Esophagus squamous epithelium (tissue), 5 donors: ENCODE data around the gene SATB2. TPM values are rescaled to one million over a fixed set of nuclear protein-coding genes. Genes with fewer than 3 reads are reported as not detected.

Source experiments
- DNase-seq: peaks from one replicate; lab custom pipeline; 2025; lab: John Stamatoyannopoulos, UW
- H3K27ac ChIP-seq, 4 donors: fragments of 200-600 bp; sonication (generic); one replicate each; pipeline ENCODE4 v1.5.1; 2016 to 2019; ENCODE audit warnings: mild to moderate bottlenecking in 1 of 4
- H3K27me3 ChIP-seq, 4 donors: fragments of 200-600 bp; sonication (generic); 1 replicate in 3 of 4; 2 replicates in 1 of 4; pipeline versions ENCODE4 v1.5.1 to v1.6.0; 2017 to 2021; ENCODE audit warnings: antibody characterized with exemption in 1 of 4
- H3K36me3 ChIP-seq, 3 donors: fragments of 200-600 bp; sonication (generic); one replicate each; pipeline ENCODE4 v1.5.1; 2016 to 2019
- H3K4me1 ChIP-seq, 3 donors: fragments of 200-600 bp; sonication (generic); one replicate each; pipeline ENCODE4 v1.5.1; 2017 to 2019
- H3K4me3 ChIP-seq, 4 donors: fragments of 200-600 bp; sonication (generic); 1 replicate in 3 of 4; 2 replicates in 1 of 4; pipeline ENCODE4 v1.5.1; 2016 to 2019; ENCODE audit warnings: mild to moderate bottlenecking in 2 of 4, moderate library complexity in 1 of 4
- H3K9me3 ChIP-seq, 3 donors: fragments of 200-600 bp; sonication (generic); one replicate each; pipeline ENCODE4 v1.5.1; 2016 to 2019
- POLR2A ChIP-seq, 4 donors: fragments of 450-650 bp; IDR thresholded peaks; one replicate each; pipeline ENCODE4 v1.6.1; 2017; ENCODE audit warnings: antibody characterized with exemption in 4 of 4, mild to moderate bottlenecking in 4 of 4, moderate library complexity in 3 of 4
- WGBS, 2 donors: methylation state at CpG; one replicate each; pipeline ENCODE4 v1.1.5; 2018; 5-methylcytosine and 5-hydroxymethylcytosine counted together
- intact Hi-C: fragments of 100-400 bp; cut with DNase I; formaldehyde crosslinking; loops from one replicate; pipeline ENCODE4 v1.15.0; 2022
- total RNA-seq, 4 donors: library from RNA; depleted of rRNA; stranded (reverse); fragments of >200 nt; gene quantifications; one replicate each; pipeline ENCODE4 v1.1.0, GENCODE V29; 2016
- TF ChIP-seq, protein P1 (sequence below), 6 experiments: fragments of 450-650 bp in 4 of 6; fragments of 200-600 bp in 2 of 6; sonication (generic) in 2 of 6; IDR thresholded peaks; one replicate each; pipeline ENCODE4 v1.5.1; 2016 to 2019; ENCODE audit warnings: antibody characterized with exemption in 6 of 6, mild to moderate bottlenecking in 4 of 6, moderate library complexity in 4 of 6
- donor health status: DM: yes; HTN: yes; CAD: no.

SATB2 gene
- total RNA-seq, 4 donors from 2014 or later = 0.87 to 1.1 (median 0.92) TPM

GRCh38 chr2:199456383-199457146 is 1.2 kb downstream of the SATB2 start:
- Histone ChIP-seq H3K9me3 (peaks cover 0 to 5% (median 0%) of the 10 kb centered on the region in 3 donors), H3K27me3 (peaks cover 16 to 91% (median 33%) of the 10 kb centered on the region in 4 donors), H3K36me3 (no peaks in the 10 kb centered on the region), H3K4me3 (peak overlapping the region; percentile 49 to 91 (median 88)), H3K27ac (no peak overlapping the region), H3K4me1 (peaks cover 20 to 46% (median 32%) of the 10 kb centered on the region in 3 donors)
- whole genome bisulfite sequencing, 2 donors = 10 to 12% methylated on average over 17 to 27 of the region's 44 CpGs
- TF ChIP-seq, protein P1, sequence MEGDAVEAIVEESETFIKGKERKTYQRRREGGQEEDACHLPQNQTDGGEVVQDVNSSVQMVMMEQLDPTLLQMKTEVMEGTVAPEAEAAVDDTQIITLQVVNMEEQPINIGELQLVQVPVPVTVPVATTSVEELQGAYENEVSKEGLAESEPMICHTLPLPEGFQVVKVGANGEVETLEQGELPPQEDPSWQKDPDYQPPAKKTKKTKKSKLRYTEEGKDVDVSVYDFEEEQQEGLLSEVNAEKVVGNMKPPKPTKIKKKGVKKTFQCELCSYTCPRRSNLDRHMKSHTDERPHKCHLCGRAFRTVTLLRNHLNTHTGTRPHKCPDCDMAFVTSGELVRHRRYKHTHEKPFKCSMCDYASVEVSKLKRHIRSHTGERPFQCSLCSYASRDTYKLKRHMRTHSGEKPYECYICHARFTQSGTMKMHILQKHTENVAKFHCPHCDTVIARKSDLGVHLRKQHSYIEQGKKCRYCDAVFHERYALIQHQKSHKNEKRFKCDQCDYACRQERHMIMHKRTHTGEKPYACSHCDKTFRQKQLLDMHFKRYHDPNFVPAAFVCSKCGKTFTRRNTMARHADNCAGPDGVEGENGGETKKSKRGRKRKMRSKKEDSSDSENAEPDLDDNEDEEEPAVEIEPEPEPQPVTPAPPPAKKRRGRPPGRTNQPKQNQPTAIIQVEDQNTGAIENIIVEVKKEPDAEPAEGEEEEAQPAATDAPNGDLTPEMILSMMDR (IDR thresholded peaks at IDR 0.05) = no peak
- no peak for TF ChIP-seq POLR2A (IDR thresholded peaks at IDR 0.05)
- DNase-seq = no peak
- intact Hi-C loops = no loop called here

DNA sequence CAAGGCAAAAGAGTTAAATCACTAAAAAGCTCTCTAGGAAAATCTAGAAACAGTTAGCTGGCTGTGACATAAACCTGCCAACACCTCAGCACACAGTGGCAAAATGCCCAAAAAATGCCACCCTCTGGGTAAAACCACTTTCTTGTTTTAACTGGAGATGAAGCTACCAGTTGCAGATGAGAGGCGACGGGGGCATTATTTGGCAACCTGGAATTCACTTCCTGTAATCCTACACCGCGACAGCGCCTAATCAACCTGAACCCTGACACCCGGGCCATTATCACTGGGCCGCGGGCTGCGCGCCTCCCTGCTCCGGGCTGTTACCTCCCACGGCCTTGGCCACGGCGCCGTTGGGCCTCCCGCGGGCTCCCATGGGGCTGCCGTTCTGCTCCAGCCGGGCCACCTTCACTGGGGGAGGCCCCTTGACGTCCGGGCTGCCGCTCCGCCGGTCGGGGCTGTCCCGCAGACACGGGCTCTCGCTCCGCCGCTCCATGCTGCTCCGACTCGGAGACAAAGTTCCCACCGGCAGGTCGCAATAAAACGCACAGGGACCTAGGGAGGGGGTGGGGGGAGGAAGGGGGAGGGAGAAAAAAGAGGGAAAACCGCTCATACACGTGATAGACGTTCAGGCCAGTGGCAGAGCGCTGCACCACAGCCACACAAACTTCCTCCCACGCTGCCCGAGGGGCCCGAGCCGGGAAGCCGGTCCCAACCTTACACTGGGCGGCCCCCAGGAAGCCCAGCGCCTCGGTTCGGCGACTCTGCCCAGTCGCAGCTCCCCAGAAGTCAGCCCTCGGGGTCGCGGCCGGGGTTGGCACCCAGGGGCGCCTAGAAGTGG is 2.0 kb downstream of the SATB2 start:
- Histone ChIP-seq H3K27me3 (peaks cover 10 to 91% (median 28%) of the 10 kb centered on the region in 4 donors), H3K9me3 (no peaks in the 10 kb centered on the region), H3K4me1 (peaks cover 20 to 46% (median 32%) of the 10 kb centered on the region in 3 donors), H3K27ac (no peak overlapping the region), H3K36me3 (no peaks in the 10 kb centered on the region), H3K4me3 (peak overlapping the region; percentile 5 to 91 (median 27))
- no peak for TF ChIP-seq POLR2A (IDR thresholded peaks at IDR 0.05)
- TF ChIP-seq, protein P1 (IDR thresholded peaks at IDR 0.05) = no peak
- no peak for DNase-seq
- intact Hi-C loops = no loop called here
- WGBS, 2 donors = 9 to 14% methylated on average over 23 to 27 of the region's 55 CpGs

DNA sequence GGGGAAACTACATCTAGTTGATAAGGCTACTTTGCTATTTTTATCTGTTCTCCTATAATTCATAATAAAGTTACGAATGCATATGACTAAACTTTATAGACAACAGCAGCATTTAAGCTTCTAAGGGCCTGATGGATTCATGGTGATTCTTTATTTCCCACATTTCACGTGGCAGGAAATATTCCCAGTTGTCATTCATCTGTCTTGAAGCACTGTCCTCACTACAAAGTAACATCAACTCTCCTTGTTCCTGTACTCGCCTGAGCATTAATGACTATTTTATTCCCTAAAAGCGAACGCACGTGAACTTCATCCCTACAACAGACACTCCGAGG is 2.6 kb downstream of the SATB2 start:
- intact Hi-C loops = no loop called here
- H3K36me3 ChIP-seq = no peaks in the 10 kb centered on the region
- no peaks in the 10 kb centered on the region for H3K9me3 ChIP-seq
- DNase-seq = no peak
- no peak for TF ChIP-seq POLR2A (IDR thresholded peaks at IDR 0.05)
- TF ChIP-seq, protein P1 (IDR thresholded peaks at IDR 0.05) = no peak
- H3K4me3 ChIP-seq = no peak overlapping the region
- H3K27me3 ChIP-seq = peaks cover 8 to 88% (median 24%) of the 10 kb centered on the region in 4 donors
- H3K4me1 ChIP-seq = peaks cover 20 to 43% (median 30%) of the 10 kb centered on the region in 3 donors
- no peak overlapping the region for H3K27ac ChIP-seq
- 55 to 57% methylated on average over 6 to 7 of the region's 7 CpGs for WGBS, 2 donors

GRCh38 chr2:199452991-199453379 is 4.8 kb downstream of the SATB2 start:
- TF ChIP-seq, protein P1 (IDR thresholded peaks at IDR 0.05) = no peak
- TF ChIP-seq POLR2A (IDR thresholded peaks at IDR 0.05) = no peak
- Histone ChIP-seq H3K4me1 (peaks cover 17 to 27% (median 23%) of the 10 kb centered on the region in 3 donors), H3K4me3 (no peak overlapping the region), H3K36me3 (no peaks in the 10 kb centered on the region), H3K27me3 (peaks cover 8 to 87% (median 22%) of the 10 kb centered on the region in 4 donors), H3K27ac (no peak overlapping the region), H3K9me3 (no peaks in the 10 kb centered on the region)
- intact Hi-C loops = no loop called here
- DNase-seq = no peak
